Embryonic facial prominence (tissue), 1 donor: ENCODE measurements around the gene CAPN14.

Experiments
- DNase-seq: peaks from one replicate; pipeline ENCODE4 v3.0.0-alpha.2; 2016; ENCODE audit errors: extremely low spot score

The CAPN14 gene, protein sequence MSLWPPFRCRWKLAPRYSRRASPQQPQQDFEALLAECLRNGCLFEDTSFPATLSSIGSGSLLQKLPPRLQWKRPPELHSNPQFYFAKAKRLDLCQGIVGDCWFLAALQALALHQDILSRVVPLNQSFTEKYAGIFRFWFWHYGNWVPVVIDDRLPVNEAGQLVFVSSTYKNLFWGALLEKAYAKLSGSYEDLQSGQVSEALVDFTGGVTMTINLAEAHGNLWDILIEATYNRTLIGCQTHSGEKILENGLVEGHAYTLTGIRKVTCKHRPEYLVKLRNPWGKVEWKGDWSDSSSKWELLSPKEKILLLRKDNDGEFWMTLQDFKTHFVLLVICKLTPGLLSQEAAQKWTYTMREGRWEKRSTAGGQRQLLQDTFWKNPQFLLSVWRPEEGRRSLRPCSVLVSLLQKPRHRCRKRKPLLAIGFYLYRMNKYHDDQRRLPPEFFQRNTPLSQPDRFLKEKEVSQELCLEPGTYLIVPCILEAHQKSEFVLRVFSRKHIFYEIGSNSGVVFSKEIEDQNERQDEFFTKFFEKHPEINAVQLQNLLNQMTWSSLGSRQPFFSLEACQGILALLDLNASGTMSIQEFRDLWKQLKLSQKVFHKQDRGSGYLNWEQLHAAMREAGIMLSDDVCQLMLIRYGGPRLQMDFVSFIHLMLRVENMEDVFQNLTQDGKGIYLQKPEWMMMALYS

DNA sequence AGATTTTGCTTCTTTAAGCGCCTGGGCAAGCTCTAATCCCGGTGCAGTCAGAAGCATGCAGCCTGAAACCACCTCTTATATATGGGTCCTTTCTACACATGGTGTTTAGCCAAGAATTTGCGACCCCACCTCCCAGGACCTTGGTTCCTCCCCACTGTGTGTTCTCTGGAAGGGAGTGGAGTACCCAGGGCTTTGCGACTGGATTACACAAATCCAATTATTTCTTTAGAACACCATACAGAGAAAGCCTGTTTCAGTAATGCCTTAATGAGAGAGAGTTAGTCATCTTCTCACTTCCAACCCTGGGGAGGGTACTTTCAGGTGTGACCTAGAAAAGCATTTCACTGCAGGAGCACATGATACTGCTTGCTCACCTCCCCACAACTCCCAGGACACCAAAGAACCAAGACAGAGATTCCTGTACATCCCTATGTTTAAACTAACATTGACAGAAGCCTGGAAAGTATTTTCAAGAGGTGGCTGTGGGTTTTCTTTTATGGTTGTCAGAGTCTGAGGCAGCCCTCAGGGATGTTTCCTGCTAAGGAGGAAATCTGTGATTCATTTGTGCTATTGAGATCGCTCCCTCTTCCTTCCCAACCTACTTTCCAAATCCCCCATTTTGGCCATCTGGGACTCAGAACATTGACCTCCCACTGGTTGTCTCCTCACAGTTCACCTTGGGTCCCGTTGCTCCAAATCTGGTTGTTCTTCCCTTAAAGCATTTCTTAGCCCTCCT is at the start of gene CAPN14:
Gene CAPN14, minus strand, starts transcription at position 51 of the 736 bp plus-strand sequence. CDS start 12,068 bp downstream, outside the sequence.
- DNase-seq: no peak

DNA sequence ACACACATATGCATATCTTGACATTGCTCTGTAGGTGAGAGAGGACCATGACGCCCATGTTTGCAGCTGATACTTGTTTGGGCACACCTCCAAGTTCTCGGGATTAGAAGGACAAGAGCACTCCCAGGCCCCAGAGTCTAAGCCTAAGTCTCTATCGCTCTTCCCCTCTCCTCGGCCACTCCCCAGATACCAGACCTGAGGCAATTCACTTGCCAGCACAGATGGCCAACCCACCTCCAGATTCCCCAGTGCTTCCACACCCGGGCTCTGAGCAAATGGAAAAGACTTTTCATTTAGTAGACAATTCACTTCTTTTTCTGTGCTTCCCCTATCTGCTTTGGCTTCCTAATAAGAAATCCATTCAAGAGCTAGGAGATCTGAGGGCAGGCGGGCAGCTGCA is 49.5 kb upstream of the CAPN14 start:
- DNase-seq: no peak

DNA sequence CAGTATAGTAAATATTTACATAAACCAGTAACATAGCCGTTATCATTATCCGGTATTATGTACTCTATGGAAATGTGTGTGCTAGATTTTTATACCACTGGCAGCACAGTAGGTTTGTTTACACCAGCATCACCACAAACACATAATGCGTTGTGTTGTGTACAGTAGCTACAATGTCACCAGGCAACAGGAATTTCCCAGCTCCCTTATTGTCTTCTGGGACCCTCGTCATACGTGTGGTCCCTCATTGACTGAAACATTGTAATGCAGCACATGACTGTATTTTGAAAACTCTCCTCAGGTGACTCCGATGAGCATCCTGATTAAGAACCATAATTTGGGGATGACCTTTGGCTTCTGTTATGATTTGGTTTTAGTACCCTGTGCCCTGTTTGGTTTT is 47.9 kb upstream of the CAPN14 start:
- no peak for DNase-seq

DNA sequence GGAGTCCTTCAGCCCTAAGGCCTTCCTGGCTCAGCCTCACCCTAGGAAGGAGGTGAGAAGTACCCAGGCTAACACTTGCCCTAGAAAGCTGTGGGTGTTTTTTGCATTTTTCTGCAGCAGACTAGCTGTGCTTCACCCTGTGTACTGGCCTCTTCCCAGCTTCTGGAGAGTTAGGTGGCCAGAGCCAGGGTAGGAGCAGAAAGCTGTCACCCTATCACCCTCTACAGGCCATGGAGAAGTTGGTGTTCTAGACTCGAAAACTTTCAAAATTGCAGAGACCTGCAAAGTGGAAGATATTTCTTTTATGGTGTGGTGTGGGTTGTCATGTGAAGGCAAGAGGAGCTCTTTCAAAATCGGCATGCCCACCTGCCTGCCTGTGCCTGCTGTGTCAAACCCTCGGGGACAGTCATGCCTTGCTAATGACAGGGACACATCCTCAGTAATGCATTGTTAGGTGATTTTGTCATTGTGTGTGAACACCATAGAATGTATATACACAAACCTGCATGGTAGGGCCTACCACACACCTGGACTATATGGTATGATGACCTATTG is 46.4 kb upstream of the CAPN14 start:
- DNase-seq: no peak

DNA sequence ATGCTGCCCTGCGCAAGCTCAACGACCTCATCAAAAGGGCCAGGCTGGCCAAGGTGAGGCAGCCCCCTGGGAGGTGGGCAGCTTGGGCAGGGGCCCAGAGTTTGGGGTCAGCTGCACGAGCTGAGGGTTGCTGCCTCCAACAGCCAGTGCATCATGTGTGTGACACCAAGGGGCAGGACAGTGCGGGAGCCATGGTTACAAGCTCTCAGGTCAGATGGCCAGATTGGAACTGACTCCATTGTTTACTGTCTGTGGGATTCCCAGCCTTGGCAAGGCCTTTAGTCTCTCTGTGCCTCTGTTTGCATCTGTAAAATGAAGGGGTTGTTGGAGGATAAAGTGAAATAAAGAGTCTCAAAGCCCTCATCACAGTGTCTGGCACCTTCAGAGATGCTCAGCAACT is 43.6 kb upstream of the CAPN14 start:
- no peak for DNase-seq

DNA sequence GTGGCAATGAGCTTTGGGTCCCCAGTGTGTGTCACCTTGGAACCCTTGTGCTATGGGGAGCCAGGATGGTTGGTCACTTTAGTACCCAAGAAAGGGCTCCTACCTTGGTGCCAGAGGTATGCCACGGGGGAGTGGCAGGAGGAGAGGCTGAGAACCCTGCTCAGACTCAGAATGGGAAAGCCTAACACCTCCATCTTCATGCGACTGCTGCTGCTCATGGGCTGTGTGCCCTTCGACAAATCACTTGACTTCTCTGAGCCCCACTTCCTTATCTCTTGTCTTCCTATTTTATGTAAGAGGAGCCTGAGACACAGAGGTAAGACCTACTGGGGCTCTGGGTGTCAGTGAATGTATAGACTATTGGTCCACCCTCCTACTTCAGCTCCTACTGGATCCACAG is 41.8 kb upstream of the CAPN14 start:
- no peak for DNase-seq

DNA sequence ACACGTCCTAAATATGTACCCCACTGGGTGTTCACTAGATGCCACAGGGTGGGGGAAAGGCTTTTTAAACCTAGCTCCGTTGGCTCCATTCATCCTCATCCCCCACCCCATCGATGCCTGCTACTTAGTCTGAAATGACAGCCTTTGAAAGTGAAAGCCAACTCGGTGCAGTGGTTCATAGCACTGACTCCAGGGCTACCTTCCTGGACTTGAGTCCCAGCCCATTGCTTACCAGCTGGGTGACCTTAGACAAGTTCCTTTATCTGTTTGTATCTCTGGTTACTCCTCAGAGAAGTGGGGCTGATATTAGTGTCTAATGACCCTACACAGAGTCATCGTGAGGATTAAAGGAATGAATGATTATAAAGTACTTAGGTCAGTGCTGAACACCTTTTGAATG is 41.0 kb upstream of the CAPN14 start:
- no peak for DNase-seq

DNA sequence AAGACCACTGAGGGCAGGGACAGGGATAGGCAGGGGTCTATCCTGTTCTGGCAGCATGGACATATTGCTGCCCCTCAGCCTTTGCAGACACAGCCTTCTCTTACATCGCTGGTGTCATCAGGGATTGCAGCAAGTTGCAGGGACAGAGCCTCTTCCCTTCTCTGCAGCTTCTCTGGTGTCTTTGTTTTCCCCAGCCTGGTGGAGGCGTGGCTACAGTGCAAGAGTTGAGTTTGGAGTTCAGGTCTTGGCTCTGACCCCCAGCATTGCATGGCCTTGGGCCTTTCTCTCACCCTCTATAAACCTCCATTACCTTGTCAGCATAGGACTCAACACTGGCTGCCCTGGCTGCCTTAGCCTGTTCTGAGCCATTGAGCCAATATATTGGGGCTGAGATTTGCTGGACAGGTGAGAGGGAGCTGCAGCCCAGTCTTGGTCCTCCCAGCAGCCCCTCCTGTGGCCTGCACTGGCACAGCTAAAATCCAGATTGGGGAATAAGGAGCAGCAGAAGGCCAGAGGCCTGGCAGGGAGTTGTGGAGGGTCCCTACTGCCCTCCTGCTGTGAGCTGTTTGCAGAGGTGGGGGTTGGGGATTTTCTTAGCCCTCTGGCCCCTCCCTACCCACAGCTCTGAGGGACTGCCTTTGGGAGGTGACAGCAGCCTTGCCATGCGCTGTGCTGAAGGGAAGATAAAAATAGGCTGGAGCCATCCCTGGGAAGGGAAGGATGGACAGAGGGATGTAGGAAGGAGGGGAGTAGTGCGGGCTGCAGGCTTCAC is 39.5 kb upstream of the CAPN14 start:
- no peak for DNase-seq

DNA sequence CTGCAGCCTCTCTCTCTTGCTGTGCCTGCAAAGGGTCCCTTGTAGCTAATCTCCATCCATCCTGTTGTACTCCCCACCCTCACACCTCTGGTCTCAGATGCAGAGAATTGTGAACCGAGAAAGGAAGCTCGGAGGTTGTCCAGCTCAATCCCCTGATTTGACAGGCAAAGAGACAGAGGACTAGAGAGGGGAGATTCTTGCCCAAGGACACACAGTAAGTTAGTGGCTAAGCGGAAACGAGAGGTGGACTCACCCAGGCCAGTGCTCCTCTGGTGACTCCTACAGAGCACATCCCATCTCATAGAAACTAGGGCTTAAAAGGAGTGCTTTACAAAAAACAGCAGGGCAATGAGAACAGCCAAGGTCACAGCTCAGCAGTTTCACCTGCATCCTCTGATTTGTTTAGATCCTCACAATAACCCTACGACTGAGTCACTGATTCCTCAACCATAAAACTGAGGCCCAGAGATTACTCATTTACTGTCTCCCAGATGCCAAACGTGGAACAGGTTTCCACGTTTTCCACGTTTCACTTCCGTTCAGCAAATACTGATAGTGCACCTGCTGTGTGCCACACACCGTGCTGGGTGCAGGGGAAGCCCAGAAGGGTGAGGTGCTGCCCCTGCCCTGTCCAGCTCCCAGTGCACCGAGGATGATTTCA is 38.7 kb upstream of the CAPN14 start:
- DNase-seq: no peak

DNA sequence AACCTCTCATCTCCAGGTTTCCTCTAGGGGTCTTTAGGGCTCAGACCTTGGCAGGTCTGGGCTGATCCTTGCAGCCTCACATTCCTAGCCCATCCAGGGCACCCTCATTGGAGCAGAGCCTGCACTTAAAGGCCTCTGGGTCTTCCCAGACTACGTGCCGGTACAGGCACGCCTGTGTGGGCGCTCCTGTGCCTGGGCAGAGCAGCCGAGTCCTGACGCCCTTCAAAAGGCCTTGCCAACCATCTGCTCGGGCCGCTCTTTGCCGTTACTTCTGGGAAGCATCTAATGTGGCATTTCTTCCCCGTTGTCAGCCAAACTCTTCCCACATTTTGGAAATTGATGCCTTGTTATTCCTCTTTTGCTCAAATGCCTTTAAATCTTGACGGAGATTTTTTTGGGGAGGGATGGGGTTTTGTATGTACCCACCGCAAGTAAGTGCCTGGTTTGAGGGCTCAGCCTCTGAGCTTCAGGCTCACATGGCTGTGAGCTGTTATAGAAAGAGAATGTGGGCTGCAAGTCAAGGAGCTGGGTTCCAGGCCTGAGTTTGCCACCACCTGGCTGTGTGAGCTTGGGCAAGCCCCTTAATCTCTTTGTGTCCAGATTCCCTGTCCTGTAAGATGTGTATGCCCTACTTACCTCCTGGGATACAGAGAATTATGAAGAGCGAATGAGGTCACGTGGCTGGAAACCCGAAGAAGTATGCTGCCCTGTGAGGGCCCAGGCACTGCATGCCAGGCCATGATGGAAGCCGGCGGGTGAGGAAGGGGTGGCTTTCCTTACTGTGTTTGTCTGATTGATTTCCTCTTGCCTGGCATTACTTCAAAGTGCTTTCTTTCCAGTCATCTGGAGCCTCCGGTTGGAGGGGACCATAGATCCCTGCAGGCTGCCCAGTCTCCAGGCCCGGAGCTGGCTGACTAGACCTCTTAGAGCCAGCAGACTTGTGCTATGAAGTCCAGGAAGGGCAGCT is 37.2 kb upstream of the CAPN14 start:
- DNase-seq: no peak

DNA sequence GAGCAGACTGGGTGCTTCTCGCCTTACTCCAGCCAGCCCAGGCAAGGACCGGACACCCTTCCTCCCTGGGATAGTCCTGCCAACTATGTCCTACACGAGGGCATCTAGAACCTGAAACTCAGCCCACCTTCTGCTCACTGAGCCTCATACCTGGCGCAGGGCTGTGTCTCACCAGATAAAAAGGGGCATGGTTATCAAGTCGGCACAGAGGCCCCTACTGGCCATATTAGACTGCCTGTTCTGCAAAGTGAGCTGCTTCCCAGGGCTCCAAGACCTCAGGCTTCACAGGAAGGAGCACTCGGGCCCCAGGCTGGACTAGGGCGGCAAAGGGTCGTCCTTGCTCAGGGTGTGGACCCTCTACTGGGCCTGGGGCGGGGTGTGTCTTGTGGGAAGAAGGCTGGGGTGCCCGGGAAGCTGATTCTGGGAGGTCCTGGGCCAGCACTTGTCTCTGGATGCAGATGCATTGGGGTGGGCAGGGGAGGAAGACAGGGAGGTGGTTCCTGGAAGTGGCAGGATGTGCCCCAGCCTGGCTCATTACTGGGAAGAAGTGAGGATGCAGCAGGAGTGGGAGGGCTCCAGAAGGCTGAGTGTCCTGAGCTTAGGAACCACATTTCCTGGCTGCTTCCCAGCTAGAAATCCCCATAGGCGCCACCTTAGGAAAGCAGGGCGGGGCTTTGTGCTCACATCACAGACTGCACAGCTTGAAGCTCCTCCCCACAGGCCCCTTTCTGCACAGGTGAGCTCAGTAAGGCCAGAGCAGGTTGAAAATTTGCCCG is 36.2 kb upstream of the CAPN14 start:
- DNase-seq: no peak

DNA sequence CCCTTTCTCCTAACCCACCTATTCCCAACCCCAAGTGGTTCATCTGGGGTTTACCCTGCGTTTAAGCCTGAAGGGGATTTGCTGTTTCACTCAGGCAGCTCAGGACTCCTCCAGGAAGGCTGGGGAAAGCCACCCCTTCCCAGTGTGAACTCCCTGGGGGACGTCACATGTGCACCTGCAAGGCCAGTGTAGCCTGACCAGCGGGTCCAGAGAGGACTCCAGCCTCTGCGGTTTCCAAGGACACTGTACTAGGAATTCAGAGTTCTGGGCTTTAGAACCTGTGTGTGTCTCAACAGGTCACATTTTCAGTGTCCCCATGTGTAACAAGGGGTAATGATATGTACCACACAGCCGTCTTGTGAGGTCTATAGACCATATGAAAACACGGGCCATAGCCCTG is 34.5 kb upstream of the CAPN14 start:
- DNase-seq: no peak

DNA sequence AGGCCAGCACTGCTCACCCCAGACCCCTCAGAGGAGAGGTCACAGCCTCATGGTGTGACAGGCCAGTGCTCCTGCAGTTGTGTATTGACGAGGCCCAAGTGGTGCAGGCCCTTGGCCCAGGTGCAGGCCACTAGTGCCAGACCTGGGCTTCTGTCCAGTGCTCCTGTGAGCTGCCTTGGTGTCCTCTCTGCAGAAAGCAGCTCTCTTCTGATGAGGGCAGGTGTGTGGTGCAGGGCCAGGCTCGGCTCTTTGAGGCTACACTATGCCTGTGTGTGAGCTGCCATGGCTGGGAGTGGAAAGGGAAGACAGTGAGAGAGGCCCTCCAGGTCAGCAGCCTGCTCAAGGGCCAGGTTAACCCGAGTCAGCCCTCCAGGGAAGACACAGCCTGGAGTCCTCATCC is 33.7 kb upstream of the CAPN14 start:
- no peak for DNase-seq

DNA sequence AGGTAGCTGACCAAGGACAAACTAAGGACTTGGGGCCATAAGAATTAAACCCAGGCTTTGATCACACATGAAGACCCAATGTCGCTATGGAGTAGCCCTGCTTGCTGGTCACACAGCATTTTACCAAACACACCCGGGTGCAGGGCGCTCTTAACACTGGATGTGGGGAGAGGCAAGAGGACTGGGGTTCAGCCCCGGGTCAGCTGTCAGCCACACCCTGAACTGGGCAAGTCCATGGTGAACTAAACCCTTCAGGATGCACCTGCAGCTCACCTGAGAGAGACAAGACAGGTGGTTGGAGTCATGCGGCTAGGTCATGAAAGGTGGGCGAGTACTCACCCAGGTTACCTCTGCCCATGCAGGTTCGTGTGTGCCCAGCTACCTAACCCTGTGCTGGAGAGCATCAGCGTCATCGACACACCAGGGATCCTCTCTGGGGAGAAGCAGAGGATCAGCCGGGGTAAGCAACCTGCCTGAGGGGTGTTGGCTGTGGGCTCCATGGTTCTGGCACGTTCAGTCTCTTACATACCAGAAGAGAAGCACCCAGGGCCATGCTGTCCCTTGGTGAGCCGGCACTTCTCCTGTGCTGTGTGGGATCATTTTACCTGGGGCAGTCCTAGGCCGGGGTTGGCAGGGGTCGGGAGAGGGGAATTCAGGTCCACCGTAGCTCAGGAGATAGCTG is 31.8 kb upstream of the CAPN14 start:
- no peak for DNase-seq

DNA sequence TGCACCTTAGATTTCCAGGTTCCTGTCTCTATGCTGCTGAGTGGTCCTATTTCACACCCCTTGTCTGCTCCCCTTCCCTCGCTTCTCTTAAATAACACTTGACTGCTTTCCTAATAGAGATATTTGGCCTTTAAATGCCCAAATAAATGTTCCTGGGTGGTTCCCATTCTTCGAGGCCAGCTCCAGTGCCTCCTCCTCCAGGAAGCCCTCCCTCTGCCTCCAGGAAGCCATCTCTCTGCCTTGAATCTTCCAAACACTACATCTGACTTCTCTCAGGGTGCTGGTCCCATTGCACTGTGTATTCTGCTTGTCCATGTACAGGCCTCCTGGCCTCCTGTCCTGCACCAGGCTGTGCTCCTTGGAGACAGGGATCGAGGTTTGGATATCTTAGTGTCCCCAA is 30.8 kb upstream of the CAPN14 start:
- no peak for DNase-seq

DNA sequence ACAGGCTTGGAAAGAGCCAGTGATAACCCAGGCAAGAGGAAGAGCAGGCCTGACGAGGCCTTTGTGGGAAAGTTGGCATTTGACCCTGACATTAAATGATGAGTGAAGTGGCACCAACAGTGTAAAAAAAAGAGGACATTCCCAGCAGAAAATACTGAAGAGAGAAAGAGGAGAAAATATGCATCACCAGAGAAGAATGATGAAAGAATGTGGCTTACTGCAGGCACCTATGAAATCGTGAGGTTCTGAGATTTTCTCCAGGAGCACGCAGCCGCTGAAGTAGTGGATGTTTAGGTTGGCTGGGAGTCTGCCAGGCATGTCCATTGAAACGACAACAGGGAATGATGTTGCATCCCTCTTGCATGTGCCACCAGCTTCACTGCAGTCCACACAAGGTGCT is 30.4 kb upstream of the CAPN14 start:
- no peak for DNase-seq

DNA sequence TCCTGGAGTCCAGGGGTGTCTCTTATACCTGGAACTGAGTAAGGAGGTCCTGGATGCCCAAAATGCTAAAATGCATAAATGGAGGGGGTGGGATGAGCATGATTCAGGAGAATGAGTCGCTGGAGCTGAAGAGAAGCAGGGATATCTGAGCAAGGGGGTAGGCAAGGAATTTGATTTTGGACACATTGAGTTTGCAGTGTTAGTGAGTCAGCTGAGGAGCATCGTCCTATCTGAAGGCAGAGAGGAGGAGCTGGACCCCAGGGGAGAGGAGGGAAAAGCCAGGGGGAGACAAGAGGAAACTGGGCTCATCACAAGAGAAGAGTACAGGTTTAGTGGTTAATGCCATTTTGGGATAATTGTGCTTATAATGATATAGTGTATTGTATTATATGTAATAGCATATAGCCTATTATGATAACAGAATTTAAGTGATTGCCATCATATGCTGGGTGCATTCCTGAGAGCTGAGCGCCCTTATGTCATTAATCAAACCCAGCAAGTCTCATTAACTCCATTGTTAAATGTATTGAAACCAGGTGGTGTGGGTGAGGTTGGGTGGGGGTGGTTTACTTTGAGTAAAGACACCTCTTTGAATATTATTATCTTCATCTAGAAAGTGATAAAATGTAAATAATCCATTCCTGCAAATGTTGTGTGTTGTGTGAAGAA is 29.0 kb upstream of the CAPN14 start:
- no peak for DNase-seq

DNA sequence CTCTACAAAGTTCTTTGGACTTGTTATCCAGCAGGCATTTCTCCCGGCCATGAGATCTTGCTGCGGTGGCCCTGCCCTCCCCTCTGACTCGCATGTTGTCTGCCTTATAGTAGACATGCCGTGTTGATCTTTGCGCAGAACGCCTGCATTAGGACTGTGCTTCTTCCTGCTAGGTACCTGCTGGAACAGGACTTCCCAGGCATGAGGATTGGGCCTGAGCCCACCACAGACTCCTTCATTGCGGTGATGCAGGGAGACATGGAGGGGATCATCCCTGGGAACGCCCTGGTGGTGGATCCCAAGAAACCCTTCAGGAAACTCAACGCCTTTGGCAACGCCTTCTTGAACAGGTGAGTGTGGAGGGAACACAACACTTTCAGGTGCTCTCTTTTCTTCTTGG is 26.8 kb upstream of the CAPN14 start:
- no peak for DNase-seq
